Thoracic aorta (tissue), 2 donors: ENCODE results near the gene MRPL23. TPM values are rescaled to one million over a fixed set of nuclear protein-coding genes. Genes with fewer than 3 reads are reported as not detected.

Source experiments
- ATAC-seq: fragments of 150-250 bp; one replicate; pipeline ENCODE4 v1.8.0; 2017; ENCODE audit warnings: low read depth; ENCODE audit not compliant: insufficient number of reproducible peaks, low FRiP score
- DNase-seq: peaks from one replicate; pipeline ENCODE4 v3.0.0-alpha.2; 2020; ENCODE audit warnings: low spot score
- H3K27ac ChIP-seq, 2 donors: fragments of 200-600 bp; sonication (generic); 1 replicate in 1 of 2; 2 replicates in 1 of 2; pipeline ENCODE4 v1.5.1; 2016; ENCODE audit warnings: mild to moderate bottlenecking in 2 of 2, moderate library complexity in 2 of 2
- H3K27me3 ChIP-seq: fragments of 200-600 bp; sonication (generic); replicated peaks from 2 replicates; pipeline ENCODE4 v1.6.0; 2016; ENCODE audit warnings: mild to moderate bottlenecking; ENCODE audit not compliant: insufficient read depth
- H3K36me3 ChIP-seq: fragments of 200-600 bp; sonication (generic); one replicate; pipeline ENCODE4 v1.5.1; 2016
- H3K4me1 ChIP-seq, 2 donors: fragments of 200-600 bp; sonication (generic); 1 replicate in 1 of 2; 2 replicates in 1 of 2; pipeline versions ENCODE4 v1.5.1 to v1.6.0; 2016; ENCODE audit warnings: low read depth in 2 of 2, mild to moderate bottlenecking in 1 of 2; ENCODE audit not compliant: control insufficient read depth in 1 of 2
- H3K4me3 ChIP-seq: fragments of 200-600 bp; sonication (generic); 2 replicates; pipeline ENCODE4 v1.5.1; 2016; ENCODE audit warnings: mild to moderate bottlenecking
- H3K9me3 ChIP-seq: fragments of 200-600 bp; sonication (generic); 2 replicates; pipeline ENCODE4 v1.5.1; 2016
- total RNA-seq, 2 donors: library from RNA; depleted of rRNA; stranded (reverse); fragments of >200 nt; gene quantifications; one replicate each; pipeline versions ENCODE4 v1.1.0 to v1.2.3, GENCODE V29; 2016
- TF ChIP-seq, protein P1 (sequence below): fragments of 200-600 bp; sonication (generic); IDR thresholded peaks from one replicate; pipeline ENCODE4 v1.5.1; 2019; ENCODE audit warnings: antibody characterized with exemption

The MRPL23 gene
- total RNA-seq, 2 donors from 2014 or later: 59.8 to 136 TPM

DNA sequence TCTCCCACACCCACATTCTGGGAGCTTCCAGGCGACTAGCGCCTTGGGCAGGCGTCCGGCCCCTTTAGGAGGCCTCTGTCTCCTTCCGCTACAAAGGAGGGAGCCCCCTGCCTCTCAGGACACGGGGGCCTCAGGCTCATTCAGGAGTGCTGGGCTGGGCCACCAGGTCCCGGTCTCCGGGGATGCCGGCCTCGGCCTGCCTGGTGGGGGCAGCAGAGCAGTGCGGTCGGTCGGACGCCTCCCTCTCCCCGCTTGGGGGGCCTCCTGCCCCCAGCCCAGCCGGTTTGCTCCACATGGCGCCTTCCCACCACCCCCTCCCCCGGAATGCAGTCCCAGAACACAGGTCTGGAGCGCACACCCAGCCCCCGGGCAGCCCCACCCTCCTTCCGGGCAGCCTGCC, 21.9 kb downstream of the MRPL23 start:
- no peak for ATAC-seq
- H3K4me3 ChIP-seq: no peak overlapping the region
- H3K9me3 ChIP-seq: no peaks in the 10 kb centered on the region
- no peaks in the 10 kb centered on the region for H3K4me1 ChIP-seq
- no peaks in the 10 kb centered on the region for H3K27me3 ChIP-seq
- no peaks in the 10 kb centered on the region for H3K36me3 ChIP-seq
- DNase-seq: no peak
- TF ChIP-seq, protein P1, sequence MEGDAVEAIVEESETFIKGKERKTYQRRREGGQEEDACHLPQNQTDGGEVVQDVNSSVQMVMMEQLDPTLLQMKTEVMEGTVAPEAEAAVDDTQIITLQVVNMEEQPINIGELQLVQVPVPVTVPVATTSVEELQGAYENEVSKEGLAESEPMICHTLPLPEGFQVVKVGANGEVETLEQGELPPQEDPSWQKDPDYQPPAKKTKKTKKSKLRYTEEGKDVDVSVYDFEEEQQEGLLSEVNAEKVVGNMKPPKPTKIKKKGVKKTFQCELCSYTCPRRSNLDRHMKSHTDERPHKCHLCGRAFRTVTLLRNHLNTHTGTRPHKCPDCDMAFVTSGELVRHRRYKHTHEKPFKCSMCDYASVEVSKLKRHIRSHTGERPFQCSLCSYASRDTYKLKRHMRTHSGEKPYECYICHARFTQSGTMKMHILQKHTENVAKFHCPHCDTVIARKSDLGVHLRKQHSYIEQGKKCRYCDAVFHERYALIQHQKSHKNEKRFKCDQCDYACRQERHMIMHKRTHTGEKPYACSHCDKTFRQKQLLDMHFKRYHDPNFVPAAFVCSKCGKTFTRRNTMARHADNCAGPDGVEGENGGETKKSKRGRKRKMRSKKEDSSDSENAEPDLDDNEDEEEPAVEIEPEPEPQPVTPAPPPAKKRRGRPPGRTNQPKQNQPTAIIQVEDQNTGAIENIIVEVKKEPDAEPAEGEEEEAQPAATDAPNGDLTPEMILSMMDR: no peak
- no peak overlapping the region for H3K27ac ChIP-seq

DNA sequence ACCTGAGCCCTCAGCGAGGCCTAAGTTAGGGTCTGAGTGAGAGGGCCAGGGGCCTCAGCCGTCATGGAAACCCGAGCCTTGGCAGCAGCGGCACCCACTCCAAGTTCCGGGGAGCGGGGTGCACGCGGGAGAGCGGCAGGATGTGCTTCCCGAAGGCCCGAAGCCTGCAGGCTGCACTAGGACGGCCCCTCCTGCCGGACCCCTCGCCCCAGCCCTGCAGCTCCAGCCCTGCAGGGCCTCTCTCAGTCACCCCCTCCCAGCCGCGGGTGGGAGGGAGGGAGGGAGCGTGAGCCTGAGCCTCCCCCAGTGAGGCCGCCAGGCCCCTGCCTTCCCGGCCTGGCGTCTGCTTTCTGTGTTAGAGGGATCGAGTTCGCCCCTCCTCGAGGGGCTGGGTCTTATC, 22.6 kb downstream of the MRPL23 start:
- TF ChIP-seq, protein P1: no peak
- Histone ChIP-seq H3K9me3 (no peaks in the 10 kb centered on the region), H3K4me1 (no peaks in the 10 kb centered on the region), H3K27me3 (no peaks in the 10 kb centered on the region), H3K27ac (no peak overlapping the region), H3K36me3 (no peaks in the 10 kb centered on the region), H3K4me3 (no peak overlapping the region)
- DNase-seq (no peak), ATAC-seq (no peak)

DNA sequence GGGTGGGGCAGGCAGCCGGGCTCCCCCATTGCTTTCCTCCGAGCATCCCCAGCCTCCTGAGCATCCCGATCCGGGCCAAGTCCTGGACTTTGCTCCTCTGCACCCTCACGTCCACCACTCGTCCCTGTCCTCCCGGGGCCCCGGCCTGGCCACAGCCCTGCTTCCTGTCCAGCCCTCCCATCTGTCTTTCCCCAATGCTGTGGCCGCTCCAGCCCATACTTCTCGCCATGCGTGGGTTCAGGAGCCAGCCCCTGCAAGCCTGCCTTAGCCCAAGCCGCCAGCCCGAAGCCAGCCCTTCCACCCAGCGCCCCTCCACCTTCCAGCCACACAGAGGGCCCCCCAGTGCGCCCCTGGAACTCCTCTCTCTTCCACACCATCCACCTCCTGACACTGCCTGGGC, 23.8 kb downstream of the MRPL23 start:
- Histone ChIP-seq H3K4me3 (no peak overlapping the region), H3K9me3 (no peaks in the 10 kb centered on the region), H3K27me3 (no peaks in the 10 kb centered on the region), H3K36me3 (no peaks in the 10 kb centered on the region), H3K4me1 (no peaks in the 10 kb centered on the region), H3K27ac (no peak overlapping the region)
- TF ChIP-seq, protein P1: no peak
- ATAC-seq (no peak), DNase-seq (no peak)

DNA sequence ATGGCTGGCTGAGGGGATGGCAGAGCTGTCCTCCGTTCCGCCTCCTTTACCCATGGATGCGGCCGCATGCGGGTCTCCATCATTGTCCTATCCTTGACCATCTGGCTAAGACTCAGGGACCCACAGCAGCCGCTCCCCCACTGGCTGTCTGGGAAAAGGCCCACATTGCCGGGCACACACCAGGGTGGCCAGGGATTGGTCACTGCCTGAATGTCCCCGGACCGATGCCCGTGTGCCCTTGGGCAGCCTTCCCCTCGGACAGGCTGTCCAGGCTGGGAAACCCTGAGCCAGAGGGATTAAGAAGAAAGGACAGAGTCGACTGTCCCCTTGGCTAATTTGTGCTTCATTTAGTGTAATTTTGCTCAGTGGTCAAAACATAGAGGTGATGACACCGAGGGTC, 28.1 kb downstream of the MRPL23 start:
- no peak overlapping the region for H3K27ac ChIP-seq
- H3K4me3 ChIP-seq: no peak overlapping the region
- no peaks in the 10 kb centered on the region for H3K9me3 ChIP-seq
- no peaks in the 10 kb centered on the region for H3K27me3 ChIP-seq
- H3K36me3 ChIP-seq: no peaks in the 10 kb centered on the region
- no peaks in the 10 kb centered on the region for H3K4me1 ChIP-seq
- TF ChIP-seq, protein P1: no peak
- ATAC-seq (no peak), DNase-seq (no peak)

DNA sequence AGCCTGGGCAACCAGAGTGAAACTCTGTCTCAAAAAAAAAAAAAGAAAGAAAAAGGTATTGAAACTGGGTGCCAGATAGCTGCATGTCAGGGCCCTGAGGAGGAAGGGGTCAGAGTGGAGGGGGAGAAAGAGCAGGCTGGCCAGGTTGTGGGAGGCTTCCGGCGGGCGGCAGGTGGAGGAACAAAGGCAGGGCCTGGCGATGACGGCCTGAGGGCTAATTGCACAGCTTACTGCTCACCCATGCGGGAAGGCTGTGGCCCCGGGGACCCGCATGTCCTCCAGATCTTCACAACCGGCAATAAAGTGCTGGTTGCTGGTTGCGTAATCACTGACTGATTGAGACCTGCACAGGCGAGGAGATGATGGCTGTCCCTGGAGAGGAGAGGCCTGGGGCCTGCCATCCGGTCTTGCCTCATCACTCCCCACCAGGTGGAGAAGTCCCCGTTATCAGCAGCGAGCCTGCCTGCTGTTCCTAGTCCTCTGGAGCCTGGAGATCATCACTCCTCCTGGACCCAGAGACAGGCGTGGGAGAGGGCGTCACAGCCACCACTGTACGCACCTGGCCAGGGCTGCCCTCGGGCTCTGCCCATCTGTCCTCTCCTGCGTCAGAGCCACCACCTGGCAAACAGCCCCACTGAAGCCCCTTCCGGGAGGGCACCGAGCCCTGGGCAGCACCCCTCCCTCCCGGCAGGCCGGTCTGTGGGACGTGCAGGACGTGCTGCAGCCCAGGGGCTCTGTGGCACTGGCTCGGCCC, 31.8 kb downstream of the MRPL23 start:
- DNase-seq: no peak
- no peaks in the 10 kb centered on the region for H3K27me3 ChIP-seq
- no peak overlapping the region for H3K4me3 ChIP-seq
- H3K9me3 ChIP-seq: no peaks in the 10 kb centered on the region
- TF ChIP-seq, protein P1: no peak
- no peaks in the 10 kb centered on the region for H3K36me3 ChIP-seq
- no peaks in the 10 kb centered on the region for H3K4me1 ChIP-seq
- H3K27ac ChIP-seq: no peak overlapping the region
- ATAC-seq: no peak
